Neural crest cell (in vitro differentiated cells): ENCODE measurements around the gene HMCN2. TPM values are rescaled to one million over a fixed set of nuclear protein-coding genes. Genes with fewer than 3 reads are reported as not detected.

Experiments
- DNase-seq: peaks from one replicate; pipeline ENCODE4 v3.0.0; 2021; ENCODE audit warnings: low read depth, mixed read lengths, low spot score
- H3K27ac Mint-ChIP-seq: one replicate; pipeline ENCODE4 v1.8.0; 2021; ENCODE audit warnings: mild to moderate bottlenecking, mixed read lengths; ENCODE audit not compliant: unreplicated experiment
- H3K27me3 Mint-ChIP-seq: 2 replicates; pipeline ENCODE4 v1.8.0; 2021; ENCODE audit warnings: low read depth, mild to moderate bottlenecking, mixed read lengths
- H3K36me3 Mint-ChIP-seq: 2 replicates; pipeline ENCODE4 v1.8.0; 2021; ENCODE audit warnings: low read depth, mild to moderate bottlenecking, mixed read lengths
- H3K4me1 Mint-ChIP-seq: 2 replicates; pipeline ENCODE4 v1.8.0; 2021; ENCODE audit warnings: mixed read lengths
- H3K4me3 Mint-ChIP-seq: one replicate; pipeline ENCODE4 v1.8.0; 2021; ENCODE audit warnings: mild to moderate bottlenecking, mixed read lengths
- H3K9me3 Mint-ChIP-seq: 2 replicates; pipeline ENCODE4 v1.8.0; 2021; ENCODE audit warnings: mixed read lengths
- total RNA-seq: library from RNA; stranded (reverse); gene quantifications from 2 replicates; pipeline ENCODE4 v1.2.1, GENCODE V29; 2021
- TF ChIP-seq, protein P1 (sequence below): fragments of 200-600 bp; sonication (generic); conservative IDR thresholded peaks from 2 replicates; pipeline ENCODE4 v1.5.0; 2021; ENCODE audit warnings: antibody characterized with exemption, mild to moderate bottlenecking

The HMCN2 gene
- total RNA-seq, 1 donor from 2014 or later = not detected

GRCh38 chr9:130354806-130355205 lies 89.2 kb downstream of the HMCN2 start:
- Mint-ChIP-seq H3K9me3 (no peaks in the 10 kb centered on the region), H3K27ac (no peak overlapping the region), H3K27me3 (no peaks in the 10 kb centered on the region), H3K36me3 (no peaks in the 10 kb centered on the region), H3K4me1 (no peaks in the 10 kb centered on the region), H3K4me3 (no peak overlapping the region)
- TF ChIP-seq, protein P1, sequence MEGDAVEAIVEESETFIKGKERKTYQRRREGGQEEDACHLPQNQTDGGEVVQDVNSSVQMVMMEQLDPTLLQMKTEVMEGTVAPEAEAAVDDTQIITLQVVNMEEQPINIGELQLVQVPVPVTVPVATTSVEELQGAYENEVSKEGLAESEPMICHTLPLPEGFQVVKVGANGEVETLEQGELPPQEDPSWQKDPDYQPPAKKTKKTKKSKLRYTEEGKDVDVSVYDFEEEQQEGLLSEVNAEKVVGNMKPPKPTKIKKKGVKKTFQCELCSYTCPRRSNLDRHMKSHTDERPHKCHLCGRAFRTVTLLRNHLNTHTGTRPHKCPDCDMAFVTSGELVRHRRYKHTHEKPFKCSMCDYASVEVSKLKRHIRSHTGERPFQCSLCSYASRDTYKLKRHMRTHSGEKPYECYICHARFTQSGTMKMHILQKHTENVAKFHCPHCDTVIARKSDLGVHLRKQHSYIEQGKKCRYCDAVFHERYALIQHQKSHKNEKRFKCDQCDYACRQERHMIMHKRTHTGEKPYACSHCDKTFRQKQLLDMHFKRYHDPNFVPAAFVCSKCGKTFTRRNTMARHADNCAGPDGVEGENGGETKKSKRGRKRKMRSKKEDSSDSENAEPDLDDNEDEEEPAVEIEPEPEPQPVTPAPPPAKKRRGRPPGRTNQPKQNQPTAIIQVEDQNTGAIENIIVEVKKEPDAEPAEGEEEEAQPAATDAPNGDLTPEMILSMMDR = no peak
- DNase-seq = no peak

GRCh38 chr9:130356033-130356432 lies 90.5 kb downstream of the HMCN2 start:
- DNase-seq = no peak
- no peaks in the 10 kb centered on the region for H3K36me3 Mint-ChIP-seq
- H3K9me3 Mint-ChIP-seq = no peaks in the 10 kb centered on the region
- no peaks in the 10 kb centered on the region for H3K4me1 Mint-ChIP-seq
- H3K27me3 Mint-ChIP-seq = no peaks in the 10 kb centered on the region
- TF ChIP-seq, protein P1 = no peak
- no peak overlapping the region for H3K27ac Mint-ChIP-seq
- no peak overlapping the region for H3K4me3 Mint-ChIP-seq

GRCh38 chr9:130356877-130357584 lies 91.5 kb downstream of the HMCN2 start:
- no peak overlapping the region for H3K27ac Mint-ChIP-seq
- no peaks in the 10 kb centered on the region for H3K9me3 Mint-ChIP-seq
- H3K4me1 Mint-ChIP-seq = no peaks in the 10 kb centered on the region
- TF ChIP-seq, protein P1 = no peak
- no peak overlapping the region for H3K4me3 Mint-ChIP-seq
- H3K27me3 Mint-ChIP-seq = no peaks in the 10 kb centered on the region
- no peak for DNase-seq
- no peaks in the 10 kb centered on the region for H3K36me3 Mint-ChIP-seq

DNA sequence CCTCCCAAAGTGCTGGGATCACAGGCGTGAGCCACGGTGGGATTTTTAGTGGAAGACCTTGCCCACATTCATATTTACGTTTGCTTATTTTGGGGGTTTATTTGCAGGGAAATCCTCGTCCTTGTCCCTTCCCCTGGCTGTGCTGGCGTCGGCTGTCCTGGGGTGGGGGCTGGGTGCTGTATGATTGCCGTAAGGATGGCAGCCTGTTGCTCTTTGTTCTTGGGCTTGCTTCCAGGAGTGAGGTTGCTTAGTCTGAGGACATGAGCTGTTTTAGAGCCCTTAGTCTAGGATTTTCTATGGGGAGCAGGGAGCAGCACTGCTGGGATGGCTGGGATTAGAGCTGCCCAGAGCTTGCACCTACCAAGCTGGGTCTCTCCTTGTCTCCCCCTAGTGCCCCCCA lies 93.4 kb downstream of the HMCN2 start:
- Mint-ChIP-seq H3K9me3 (no peaks in the 10 kb centered on the region), H3K4me3 (no peak overlapping the region), H3K36me3 (no peaks in the 10 kb centered on the region), H3K27ac (no peak overlapping the region), H3K27me3 (no peaks in the 10 kb centered on the region), H3K4me1 (no peaks in the 10 kb centered on the region)
- DNase-seq = no peak
- TF ChIP-seq, protein P1 = no peak

- Mint-ChIP-seq H3K27me3 (no peaks in the 10 kb centered on the region), H3K4me3 (no peak overlapping the region), H3K9me3 (no peaks in the 10 kb centered on the region), H3K4me1 (no peaks in the 10 kb centered on the region), H3K27ac (no peak overlapping the region), H3K36me3 (no peaks in the 10 kb centered on the region)
- DNase-seq = no peak
- TF ChIP-seq, protein P1 = no peak
Observed at GRCh38 chr9:130359819-130360218, 94.3 kb downstream of the HMCN2 start.
